Epithelial cell of esophagus (primary cell): ENCODE data around the gene ANKRD42.

Experiments
- DNase-seq: peaks from one replicate; pipeline ENCODE4 v3.0.0; 2010; ENCODE audit warnings: low read depth
- H3K4me3 ChIP-seq: 2 replicates; pipeline ENCODE4 v1.5.1; 2011; ENCODE audit warnings: mild to moderate bottlenecking, low read length, control low read depth
- CTCF ChIP-seq: IDR thresholded peaks from 2 replicates; pipeline ENCODE4 v1.5.1; 2011; ENCODE audit warnings: low read depth, mild to moderate bottlenecking, low read length, control low read depth, inconsistent platforms; ENCODE audit not compliant: insufficient read depth; ENCODE audit errors: missing control alignments

The ANKRD42 gene

GRCh38 chr11:83159902-83160865 is 33.3 kb upstream of the ANKRD42 start:
- no peak for TF ChIP-seq CTCF
- H3K4me3 ChIP-seq: peak overlapping the region; percentile 99
- peak; percentile 95 for DNase-seq

- no peak for TF ChIP-seq CTCF
- no peak overlapping the region for H3K4me3 ChIP-seq
- DNase-seq: no peak
These were observed 31.8 kb upstream of the ANKRD42 start for GRCh38 chr11:83161610-83162199.

- DNase-seq: no peak
- H3K4me3 ChIP-seq: no peak overlapping the region
- TF ChIP-seq CTCF: no peak
These were observed 31.1 kb upstream of the ANKRD42 start for GRCh38 chr11:83162377-83162776.

GRCh38 chr11:83166193-83166866 is 27.2 kb upstream of the ANKRD42 start:
- H3K4me3 ChIP-seq: no peak overlapping the region
- DNase-seq: no peak
- TF ChIP-seq CTCF: no peak

- no peak for DNase-seq
- no peak overlapping the region for H3K4me3 ChIP-seq
- TF ChIP-seq CTCF: no peak
These were observed 24.8 kb upstream of the ANKRD42 start for GRCh38 chr11:83168756-83169155.

- DNase-seq: no peak
- no peak for TF ChIP-seq CTCF
- peak overlapping the region; percentile 34 for H3K4me3 ChIP-seq
These were observed 22.6 kb upstream of the ANKRD42 start for GRCh38 chr11:83170865-83171264.
